ENCODE measurements around the gene WFDC10A. TPM values are rescaled to one million over a fixed set of nuclear protein-coding genes. Genes with fewer than 3 reads are reported as not detected.
"Not testable (repeated sequence)": the region's sequence is repeated elsewhere in the genome, so short reads cannot be mapped to it uniquely, and the experiment has no call there.

Gene WFDC10A
- total RNA-seq, 2 donors from 2014 or later, result not detected

DNA sequence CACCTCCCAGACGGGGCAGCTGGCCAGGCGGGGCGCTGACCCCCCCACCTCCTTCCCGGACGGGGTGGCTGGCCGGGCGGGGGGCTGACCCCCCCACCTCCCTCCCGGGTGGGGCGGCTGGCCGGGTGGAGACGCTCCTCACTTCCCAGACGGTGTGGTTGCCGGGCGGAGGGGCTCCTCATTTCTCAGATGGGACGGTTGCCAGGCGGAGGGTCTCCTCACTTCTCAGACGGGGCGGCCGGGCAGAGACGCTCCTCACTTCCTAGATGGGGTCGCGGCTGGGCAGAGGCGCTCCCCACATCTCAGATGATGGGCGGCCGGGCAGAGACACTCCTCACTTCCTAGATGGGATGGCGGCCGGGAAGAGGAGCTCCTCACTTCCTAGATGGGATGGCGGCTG lies 16.3 kb downstream of the WFDC10A start:
- ATAC-seq; DNase-seq; intact Hi-C loops (cut with DNase I, micrococcal nuclease): not testable (repeated sequence)

DNA sequence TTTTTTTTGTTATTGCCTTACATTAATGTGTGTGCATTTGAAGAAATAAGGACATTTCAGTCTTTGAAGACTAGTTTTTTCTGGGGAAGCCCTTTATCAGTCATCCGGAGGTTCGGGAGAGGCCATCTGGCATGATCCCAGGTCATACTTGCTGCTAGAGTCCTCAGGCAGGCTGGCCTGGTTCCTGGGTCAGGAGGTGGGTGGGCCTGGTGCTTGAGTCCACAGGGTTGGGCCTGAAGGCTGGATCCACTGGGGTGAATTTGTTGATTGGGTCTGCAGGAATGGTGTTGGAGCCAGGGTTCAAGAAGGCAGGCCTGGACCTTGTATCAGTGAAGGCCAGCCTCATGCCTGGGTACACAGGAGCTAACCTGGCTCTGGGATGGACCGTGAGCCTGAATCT lies 17.3 kb downstream of the WFDC10A start:
- intact Hi-C loops (cut with DNase I, micrococcal nuclease), result no loop called here
- ATAC-seq, result no peak
- no peak for DNase-seq

DNA sequence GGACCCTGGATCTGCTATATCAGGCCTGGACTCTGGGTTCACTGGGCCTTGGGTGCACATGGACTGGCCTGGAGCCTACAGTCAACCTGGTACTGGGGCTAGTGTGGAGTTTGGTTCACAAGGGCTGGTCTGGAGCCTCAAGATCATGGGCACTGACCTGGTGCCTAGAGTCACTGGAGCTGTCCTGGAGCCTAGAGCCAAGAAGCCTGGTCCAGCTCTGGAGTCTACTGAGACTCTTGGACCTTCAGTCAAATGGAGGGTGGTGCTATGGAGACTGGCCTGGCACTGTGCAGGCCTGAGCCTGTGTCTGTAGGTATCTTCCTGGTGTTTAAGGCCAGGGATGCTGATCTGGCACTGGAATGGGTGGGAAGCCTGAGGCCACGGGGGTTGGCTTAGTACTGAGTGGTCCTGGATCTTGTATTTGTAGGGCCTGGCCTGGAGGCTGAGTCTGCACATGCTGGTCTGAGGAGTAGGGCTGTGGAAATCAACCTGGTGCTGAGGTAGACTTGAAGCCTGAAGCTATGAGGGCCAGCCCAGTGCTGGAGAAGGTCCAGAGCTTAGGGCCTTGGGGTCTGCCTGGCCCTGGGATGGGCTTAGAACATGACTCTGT lies 18.0 kb downstream of the WFDC10A start:
- no peak for DNase-seq
- no peak for ATAC-seq
- intact Hi-C loops (cut with DNase I, micrococcal nuclease), result no loop called here

DNA sequence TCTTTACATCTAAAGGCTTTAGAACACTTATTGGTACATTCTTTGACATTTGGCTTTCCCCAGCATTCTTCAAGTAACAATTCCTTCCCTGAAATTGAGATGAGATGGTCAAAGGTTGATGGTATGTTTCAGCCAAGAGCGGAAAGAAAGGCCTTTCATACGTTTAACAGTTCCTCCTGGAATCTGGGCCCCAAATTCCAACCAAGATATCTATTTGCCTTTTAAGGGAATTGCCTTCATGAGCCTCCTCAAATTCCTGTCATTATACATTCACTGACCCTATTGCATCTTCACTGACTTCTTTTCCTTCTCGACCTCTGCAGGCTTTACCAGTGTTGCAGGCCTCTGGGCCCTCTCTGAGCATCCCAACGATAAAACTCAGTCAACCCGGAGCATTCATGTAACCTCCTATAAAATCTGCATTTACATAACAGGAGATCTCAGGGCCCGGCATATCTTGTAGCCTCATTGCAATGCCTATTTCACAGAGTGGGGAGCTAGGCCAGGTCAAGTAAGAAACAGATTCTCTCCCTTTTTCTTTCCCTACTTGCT lies 19.8 kb downstream of the WFDC10A start:
- intact Hi-C loops (cut with DNase I, micrococcal nuclease), result no loop called here
- ATAC-seq, result no peak

DNA sequence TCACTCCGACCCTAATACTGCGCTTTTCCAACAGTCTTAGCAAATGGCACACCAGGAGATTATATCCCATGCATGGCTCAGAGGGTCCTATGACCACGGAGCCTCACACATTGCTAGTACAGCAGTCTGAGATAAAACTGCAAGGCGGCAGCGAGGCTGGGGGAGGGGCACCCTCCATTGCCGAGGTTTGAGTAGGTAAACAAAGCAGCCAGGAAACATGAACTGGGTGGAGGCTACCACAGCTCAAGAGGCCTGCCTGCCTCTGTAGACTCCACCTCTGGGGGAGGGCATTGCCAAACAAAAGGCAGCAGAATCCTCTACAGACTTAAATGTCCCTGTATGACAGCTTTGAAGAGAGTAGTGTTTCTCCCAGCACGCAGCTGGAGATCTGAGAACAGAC lies 22.2 kb downstream of the WFDC10A start:
- intact Hi-C loops (cut with DNase I, micrococcal nuclease), result not testable (repeated sequence)
- ATAC-seq (peak; percentile 65), DNase-seq (peak in 1 of 2 donors; percentile 66)

More for the DNA sequence above, 19.8 kb downstream of the WFDC10A start:
- DNase-seq, result no peak

DNA sequence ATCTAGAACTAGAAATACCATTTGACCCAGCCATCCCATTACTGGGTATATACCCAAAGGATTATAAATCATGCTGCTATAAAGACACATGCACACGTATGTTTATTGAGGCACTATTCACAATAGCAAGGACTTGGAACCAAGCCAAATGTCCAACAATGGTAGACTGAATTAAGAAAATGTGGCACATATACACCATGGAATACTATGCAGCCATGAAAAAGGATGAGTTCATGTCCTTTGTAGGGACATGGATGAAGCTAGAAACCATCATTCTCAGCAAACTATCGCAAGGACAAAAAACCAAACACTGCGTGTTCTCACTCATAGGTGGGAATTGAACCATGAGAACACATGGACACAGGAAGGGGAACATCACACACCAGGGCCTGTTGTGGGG lies 27.5 kb downstream of the WFDC10A start:
- DNase-seq; ATAC-seq; intact Hi-C loops (cut with DNase I, micrococcal nuclease): not testable (repeated sequence)

DNA sequence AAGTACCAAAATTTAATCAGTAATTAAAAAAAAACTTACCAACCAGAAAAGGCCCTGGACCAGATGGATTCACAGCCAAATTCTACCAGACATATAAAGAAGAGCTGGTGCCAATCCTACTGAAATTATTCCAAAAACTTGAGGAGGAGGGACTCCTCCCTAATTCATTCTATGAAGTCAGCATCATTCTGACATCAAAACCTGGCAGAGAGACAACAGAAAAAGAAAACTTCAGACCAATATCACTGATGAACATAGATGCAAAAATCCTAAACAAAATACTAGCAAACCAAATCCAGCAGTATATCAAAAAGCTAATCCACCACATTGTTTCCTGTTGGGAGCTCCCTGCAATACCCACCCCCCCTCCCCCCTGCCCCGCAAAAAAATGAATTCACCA lies 40.6 kb downstream of the WFDC10A start, which contains the start of gene WFDC11:
WFDC11 (minus strand) TSS at position 101 of the 400 bp plus-strand sequence. CDS start 19,639 bp downstream, outside the sequence.
- ATAC-seq (no peak), DNase-seq (no peak)
- intact Hi-C loops (cut with DNase I, micrococcal nuclease), result no loop called here

DNA sequence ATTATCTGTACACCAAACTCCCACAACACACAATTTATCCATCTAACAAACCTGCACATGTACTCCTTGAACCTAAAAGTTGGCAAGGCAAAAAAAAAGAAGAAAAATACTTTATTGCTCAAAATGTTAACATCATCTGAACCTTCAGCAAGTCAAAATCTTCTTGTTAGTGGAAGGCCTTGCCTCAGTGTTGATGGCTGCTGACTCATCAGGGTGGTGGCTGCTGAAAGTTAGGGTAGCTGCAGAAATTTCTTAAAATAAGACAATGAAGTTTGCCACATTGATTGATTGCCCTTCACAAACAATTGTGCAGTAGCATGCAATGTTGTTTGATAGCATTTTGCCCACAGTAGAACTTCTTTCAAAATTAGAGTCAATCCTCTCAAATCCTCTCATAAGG lies 43.2 kb downstream of the WFDC10A start:
- ATAC-seq, result no peak
- intact Hi-C loops (cut with DNase I, micrococcal nuclease), result no loop called here
- no peak for DNase-seq

DNA sequence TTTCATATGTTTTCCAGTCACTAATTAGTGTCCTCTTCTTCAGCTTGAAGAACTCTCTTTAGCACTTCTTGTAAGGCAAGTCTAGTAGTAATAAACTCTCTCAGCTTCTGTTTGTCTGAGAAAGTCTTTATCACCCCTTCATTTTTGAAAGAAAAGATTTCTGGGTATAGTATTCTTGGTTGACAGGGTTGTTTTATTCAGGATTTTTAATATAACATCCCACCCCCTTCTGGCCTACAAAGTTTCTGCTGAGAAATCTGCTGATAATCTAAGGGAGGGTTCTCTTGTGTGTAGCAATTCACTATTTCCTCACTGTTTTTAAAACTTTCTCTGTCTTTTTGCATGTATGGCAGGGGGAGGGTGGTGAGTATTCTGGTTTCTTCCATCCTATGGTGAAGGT lies 50.1 kb downstream of the WFDC10A start:
- intact Hi-C loops (cut with DNase I, micrococcal nuclease), result no loop called here
- ATAC-seq (no peak), DNase-seq (no peak)

Other genes with a start within 250 kb of the WFDC10A start
- gene DBNDD2, start 221.4 kb upstream of the WFDC10A start, total RNA-seq, result 100 to 1,000 TPM; 123 to 135 TPM
- 100 to 1,000 TPM; 122 to 152 TPM for gene PIGT, start 213.6 kb upstream of the WFDC10A start, total RNA-seq
- gene WFDC2, start 160.0 kb upstream of the WFDC10A start, total RNA-seq, result 100 to 1,000 TPM; 108 to 124 TPM
- gene SPINT3, start 114.1 kb upstream of the WFDC10A start, total RNA-seq, result not detected
- gene WFDC6, start 90.3 kb upstream of the WFDC10A start, total RNA-seq, result not detected
- not detected for gene EPPIN, start 82.3 kb upstream of the WFDC10A start, total RNA-seq
- not detected for gene WFDC8, start 50.5 kb upstream of the WFDC10A start, total RNA-seq
- gene WFDC9, start 1.5 kb downstream of the WFDC10A start, total RNA-seq, result not detected
- gene WFDC11, start 40.5 kb downstream of the WFDC10A start, total RNA-seq, result not detected
- not detected for gene WFDC13, start 72.3 kb downstream of the WFDC10A start, total RNA-seq
- not detected for gene WFDC10B, start 75.3 kb downstream of the WFDC10A start, total RNA-seq
- not detected for gene SPINT4, start 92.6 kb downstream of the WFDC10A start, total RNA-seq
- 1 to 10 TPM; 2.3 to 9.8 TPM for gene WFDC3, start 162.1 kb downstream of the WFDC10A start, total RNA-seq
- gene DNTTIP1, start 162.2 kb downstream of the WFDC10A start, total RNA-seq, result 10 to 100 TPM; 50.9 to 60.5 TPM
- 10 to 100 TPM in 1 of 2 donors, 1 to 10 TPM in 1; 6.8 to 22.3 TPM for gene UBE2C, start 182.9 kb downstream of the WFDC10A start, total RNA-seq
- 1 to 10 TPM; 3.9 to 5.1 TPM for gene TNNC2, start 197.6 kb downstream of the WFDC10A start, total RNA-seq
- gene SNX21, start 204.1 kb downstream of the WFDC10A start, total RNA-seq, result 10 to 100 TPM; 14.4 to 15.8 TPM
- 10 to 100 TPM; 46.5 to 47.9 TPM for gene ACOT8, start 227.7 kb downstream of the WFDC10A start, total RNA-seq
- 1 to 10 TPM; 4.2 to 5.6 TPM for gene ZSWIM3, start 227.9 kb downstream of the WFDC10A start, total RNA-seq